IPS DF 19.7 (cell line): ENCODE measurements around the gene SAA4.
"Not testable (repeated sequence)": the region's sequence is repeated elsewhere in the genome, so short reads cannot be mapped to it uniquely, and the experiment has no call there.

Source experiments
- DNase-seq: peaks from one replicate; pipeline ENCODE4 v3.0.0-alpha.2; 2013; ENCODE audit warnings: low read depth, low spot score

The SAA4 gene

GRCh38 chr11:18189476-18190245, 46.9 kb downstream of the SAA4 start:
- not testable (repeated sequence) for DNase-seq

GRCh38 chr11:18188796-18189195, 47.8 kb downstream of the SAA4 start:
- DNase-seq: no peak
